Liver (tissue), 9 donors: Measurements from ENCODE around the gene ZNF547. TPM values are rescaled to one million over a fixed set of nuclear protein-coding genes. Genes with fewer than 3 reads are reported as not detected.

ENCODE experiments used
- DNase-seq: peaks from one replicate; pipeline ENCODE4 v3.0.0-alpha.2; 2017; ENCODE audit warnings: low spot score
- H3K27ac ChIP-seq, 2 donors: one replicate each; pipeline ENCODE4 v1.7.0; 2013; ENCODE audit warnings: inconsistent platforms in 2 of 2, low read length in 2 of 2, control low read depth in 1 of 2, low read depth in 1 of 2, mild to moderate bottlenecking in 1 of 2
- H3K27me3 ChIP-seq, 4 donors: one replicate each; pipeline versions ENCODE4 v1.6.1 to v1.7.0; 2013; ENCODE audit warnings: low read length in 3 of 4, inconsistent platforms in 1 of 4, mild to moderate bottlenecking in 1 of 4, moderate library complexity in 1 of 4; ENCODE audit not compliant: control insufficient read depth in 4 of 4, insufficient read depth in 4 of 4
- H3K36me3 ChIP-seq, 4 donors: one replicate each; pipeline versions ENCODE4 v1.6.1 to v1.7.0; 2013; ENCODE audit warnings: low read length in 3 of 4, mild to moderate bottlenecking in 3 of 4, low read depth in 1 of 4, moderate library complexity in 1 of 4; ENCODE audit not compliant: control insufficient read depth in 4 of 4, insufficient read depth in 3 of 4
- H3K4me1 ChIP-seq, 4 donors: one replicate each; pipeline versions ENCODE4 v1.6.1 to v1.7.0; 2013; ENCODE audit warnings: low read length in 3 of 4, mild to moderate bottlenecking in 3 of 4, moderate library complexity in 1 of 4; ENCODE audit not compliant: control insufficient read depth in 4 of 4, insufficient read depth in 4 of 4
- H3K4me3 ChIP-seq, 3 donors: one replicate each; pipeline versions ENCODE4 v1.6.1 to v1.7.0; 2013; ENCODE audit warnings: low read length in 3 of 3, control low read depth in 1 of 3, low read depth in 1 of 3, mild to moderate bottlenecking in 1 of 3
- H3K9ac ChIP-seq, 2 donors: one replicate each; pipeline ENCODE4 v1.7.0; 2013; ENCODE audit warnings: low read length in 2 of 2, mild to moderate bottlenecking in 2 of 2, moderate library complexity in 2 of 2, control low read depth in 1 of 2, low read depth in 1 of 2
- H3K9me3 ChIP-seq, 4 donors: one replicate each; pipeline versions ENCODE4 v1.6.1 to v1.7.0; 2013; ENCODE audit warnings: low read length in 3 of 4; ENCODE audit not compliant: control insufficient read depth in 4 of 4
- FOXA2 ChIP-seq: IDR thresholded peaks from 2 replicates; pipeline ENCODE4 v1.6.1; 2016; ENCODE audit warnings: antibody characterized with exemption
- GABPA ChIP-seq, 2 donors: IDR thresholded peaks in 1 of 2; conservative IDR thresholded peaks in 1 of 2; 2 replicates each; pipeline ENCODE4 v1.6.1; 2016; ENCODE audit warnings: antibody characterized with exemption in 2 of 2, mild to moderate bottlenecking in 1 of 2, moderate library complexity in 1 of 2
- HNF4A ChIP-seq, 2 donors: conservative IDR thresholded peaks; 2 replicates each; pipeline ENCODE4 v1.6.1; 2016; ENCODE audit warnings: antibody characterized with exemption in 2 of 2, mild to moderate bottlenecking in 2 of 2
- HNF4G ChIP-seq: IDR thresholded peaks from 2 replicates; pipeline ENCODE4 v1.6.1; 2016; ENCODE audit warnings: antibody characterized with exemption
- JUND ChIP-seq, 2 donors: IDR thresholded peaks; 2 replicates each; pipeline ENCODE4 v1.6.1; 2016; ENCODE audit warnings: antibody characterized with exemption in 2 of 2
- NR2F2 ChIP-seq: IDR thresholded peaks from 2 replicates; pipeline ENCODE4 v1.6.1; 2016; ENCODE audit warnings: antibody characterized with exemption
- RAD21 ChIP-seq, 2 donors: IDR thresholded peaks; 2 replicates each; pipeline ENCODE4 v1.6.1; 2016; ENCODE audit warnings: antibody characterized with exemption in 2 of 2, mild to moderate bottlenecking in 2 of 2
- RXRA ChIP-seq, 2 donors: IDR thresholded peaks; 2 replicates each; pipeline ENCODE4 v1.6.1; 2017 to 2018; ENCODE audit warnings: antibody characterized with exemption in 2 of 2, mild to moderate bottlenecking in 1 of 2
- SP1 ChIP-seq: IDR thresholded peaks from 2 replicates; pipeline ENCODE4 v1.6.1; 2018; ENCODE audit warnings: antibody characterized with exemption, mild to moderate bottlenecking
- YY1 ChIP-seq: IDR thresholded peaks from 2 replicates; pipeline ENCODE4 v1.6.1; 2016; ENCODE audit warnings: antibody characterized with exemption, mild to moderate bottlenecking
- WGBS: extraction: QIAGEN DNeasy Blood & Tissue Kit; methylation state at CpG from one replicate; pipeline ENCODE4 v1.1.7; 2013; 5-methylcytosine and 5-hydroxymethylcytosine counted together
- polyA plus RNA-seq, 2 donors: library from polyadenylated mRNA; stranded (reverse) in 1 of 2; unstranded in 1 of 2; fragments of 200-250 nt in 1 of 2; fragments of >200 nt in 1 of 2; fragmentation: Nextera tagmentation in 1 of 2; extraction: Ambion mirVana in 1 of 2; gene quantifications; one replicate each; pipeline versions ENCODE4 v1.2.1 to v1.2.3, GENCODE V29; 2013 to 2015
- total RNA-seq, 2 donors: library from RNA; depleted of rRNA; stranded (reverse); fragments of >200 nt; gene quantifications; one replicate each; pipeline ENCODE4 v1.2.3, GENCODE V29; 2014
- TF ChIP-seq, protein P1 (sequence below): IDR thresholded peaks from 2 replicates; pipeline ENCODE4 v1.6.1; 2016; ENCODE audit warnings: antibody characterized with exemption, mild to moderate bottlenecking
- TF ChIP-seq, protein P2 (sequence below): fragments of 150-350 bp; IDR thresholded peaks from 2 replicates; pipeline ENCODE4 v1.5.1; 2017; ENCODE audit warnings: improper control_type of control experiment, low read depth, low read length; ENCODE audit not compliant: missing input control
- TF ChIP-seq, protein P3 (sequence below): IDR thresholded peaks from 2 replicates; pipeline ENCODE4 v1.6.1; 2016; ENCODE audit warnings: antibody characterized with exemption
- TF ChIP-seq, protein P4 (sequence below): IDR thresholded peaks from 2 replicates; pipeline ENCODE4 v1.6.1; 2016; ENCODE audit warnings: antibody characterized with exemption
- TF ChIP-seq, protein P5 (sequence below): IDR thresholded peaks from 2 replicates; pipeline ENCODE4 v1.6.1; 2016; ENCODE audit warnings: antibody characterized with exemption
- donor health status: healthy.
- donor health status: healthy.
- donor health status: healthy.
- donor health status: healthy.
- donor health status: healthy.

Gene ZNF547
- total and polyA plus RNA-seq, 4 donors: 0.22 to 1.8 (median 1.0) TPM

DNA sequence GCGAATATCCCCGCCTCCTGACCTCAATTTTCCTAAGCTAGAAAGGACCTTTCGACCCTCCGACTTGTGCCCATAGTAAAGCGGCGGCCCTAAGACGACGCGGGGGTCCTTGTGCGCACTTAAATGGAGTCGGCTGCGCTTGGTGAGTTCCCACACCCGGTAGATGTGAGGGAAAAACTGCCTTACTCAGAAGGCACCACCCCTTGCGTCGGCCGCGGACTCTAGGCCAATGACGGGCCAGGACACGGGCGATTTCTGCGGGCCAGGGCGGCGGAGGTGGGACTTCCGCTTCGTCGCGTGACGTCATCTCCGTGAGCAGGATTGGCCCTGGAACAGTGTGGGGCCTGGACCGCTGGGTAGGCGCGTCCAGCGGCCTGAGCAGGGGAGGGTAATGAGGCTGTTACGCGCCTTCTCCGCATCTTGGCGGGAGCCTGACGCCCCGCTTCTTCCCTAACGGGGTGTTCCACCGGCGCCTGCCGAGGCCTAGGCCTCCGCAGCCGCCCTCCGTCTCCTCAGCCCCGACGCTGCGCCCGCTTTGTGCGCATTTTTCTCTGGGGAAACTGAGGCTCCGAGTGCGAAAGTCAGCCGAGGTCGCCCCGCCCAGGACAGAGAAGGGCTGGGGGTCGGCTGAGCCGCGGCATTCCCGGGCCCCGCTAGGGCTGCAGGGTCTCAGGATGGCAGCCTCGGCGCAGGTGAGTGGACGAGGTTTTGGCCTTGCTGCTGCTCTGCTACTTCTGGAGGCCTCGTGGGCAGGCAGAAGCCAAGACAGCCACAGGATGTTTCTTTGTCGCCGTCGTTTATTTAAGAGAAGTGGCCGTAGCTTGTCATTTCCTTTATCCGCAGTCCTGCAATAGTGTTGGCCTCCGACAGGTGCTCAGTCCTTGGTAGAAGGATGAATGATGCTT, 42.9 kb upstream of the ZNF547 start, which contains the start of gene ZNF543:
Gene ZNF543, plus strand, starts transcription at position 293 of the 905 bp plus-strand sequence. Its CDS starts 382 bp downstream, at position 675.
- 2% methylated on average over 71 of the region's 71 CpGs for WGBS
- Histone ChIP-seq H3K36me3 (peaks cover 6 to 21% (median 20%) of the 10 kb centered on the region in 4 donors), H3K9me3 (peaks cover 3 to 25% (median 19%) of the 10 kb centered on the region in 4 donors), H3K4me3 (peak within 1 kb of the TSS; percentile 64 to 90 (median 66)), H3K27me3 (no peaks in the 10 kb centered on the region), H3K9ac (peak within 1 kb of the TSS; percentile 19 to 81), H3K4me1 (peaks cover 2 to 18% (median 13%) of the 10 kb centered on the region in 4 donors), H3K27ac (peak within 1 kb of the TSS; percentile 50 to 72)
- peak; percentile 97 for DNase-seq
- TF ChIP-seq GABPA (IDR thresholded peaks at IDR 0.05 in 1 of 2, conservative IDR thresholded peaks at IDR 0.05 in 1 of 2) (peak; percentile 82 to 97), SP1 (peak; percentile 46), YY1 (peak; percentile 48), HNF4A (conservative IDR thresholded peaks at IDR 0.05) (no peak), HNF4G (no peak), NR2F2 (no peak), JUND (IDR thresholded peaks at IDR 0.05) (peak in 1 of 2 donors; percentile 30), RAD21 (IDR thresholded peaks at IDR 0.05) (no peak), RXRA (IDR thresholded peaks at IDR 0.05) (no peak), FOXA2 (no peak)
- TF ChIP-seq, protein P1, sequence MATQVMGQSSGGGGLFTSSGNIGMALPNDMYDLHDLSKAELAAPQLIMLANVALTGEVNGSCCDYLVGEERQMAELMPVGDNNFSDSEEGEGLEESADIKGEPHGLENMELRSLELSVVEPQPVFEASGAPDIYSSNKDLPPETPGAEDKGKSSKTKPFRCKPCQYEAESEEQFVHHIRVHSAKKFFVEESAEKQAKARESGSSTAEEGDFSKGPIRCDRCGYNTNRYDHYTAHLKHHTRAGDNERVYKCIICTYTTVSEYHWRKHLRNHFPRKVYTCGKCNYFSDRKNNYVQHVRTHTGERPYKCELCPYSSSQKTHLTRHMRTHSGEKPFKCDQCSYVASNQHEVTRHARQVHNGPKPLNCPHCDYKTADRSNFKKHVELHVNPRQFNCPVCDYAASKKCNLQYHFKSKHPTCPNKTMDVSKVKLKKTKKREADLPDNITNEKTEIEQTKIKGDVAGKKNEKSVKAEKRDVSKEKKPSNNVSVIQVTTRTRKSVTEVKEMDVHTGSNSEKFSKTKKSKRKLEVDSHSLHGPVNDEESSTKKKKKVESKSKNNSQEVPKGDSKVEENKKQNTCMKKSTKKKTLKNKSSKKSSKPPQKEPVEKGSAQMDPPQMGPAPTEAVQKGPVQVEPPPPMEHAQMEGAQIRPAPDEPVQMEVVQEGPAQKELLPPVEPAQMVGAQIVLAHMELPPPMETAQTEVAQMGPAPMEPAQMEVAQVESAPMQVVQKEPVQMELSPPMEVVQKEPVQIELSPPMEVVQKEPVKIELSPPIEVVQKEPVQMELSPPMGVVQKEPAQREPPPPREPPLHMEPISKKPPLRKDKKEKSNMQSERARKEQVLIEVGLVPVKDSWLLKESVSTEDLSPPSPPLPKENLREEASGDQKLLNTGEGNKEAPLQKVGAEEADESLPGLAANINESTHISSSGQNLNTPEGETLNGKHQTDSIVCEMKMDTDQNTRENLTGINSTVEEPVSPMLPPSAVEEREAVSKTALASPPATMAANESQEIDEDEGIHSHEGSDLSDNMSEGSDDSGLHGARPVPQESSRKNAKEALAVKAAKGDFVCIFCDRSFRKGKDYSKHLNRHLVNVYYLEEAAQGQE: no peak
- TF ChIP-seq, protein P2, sequence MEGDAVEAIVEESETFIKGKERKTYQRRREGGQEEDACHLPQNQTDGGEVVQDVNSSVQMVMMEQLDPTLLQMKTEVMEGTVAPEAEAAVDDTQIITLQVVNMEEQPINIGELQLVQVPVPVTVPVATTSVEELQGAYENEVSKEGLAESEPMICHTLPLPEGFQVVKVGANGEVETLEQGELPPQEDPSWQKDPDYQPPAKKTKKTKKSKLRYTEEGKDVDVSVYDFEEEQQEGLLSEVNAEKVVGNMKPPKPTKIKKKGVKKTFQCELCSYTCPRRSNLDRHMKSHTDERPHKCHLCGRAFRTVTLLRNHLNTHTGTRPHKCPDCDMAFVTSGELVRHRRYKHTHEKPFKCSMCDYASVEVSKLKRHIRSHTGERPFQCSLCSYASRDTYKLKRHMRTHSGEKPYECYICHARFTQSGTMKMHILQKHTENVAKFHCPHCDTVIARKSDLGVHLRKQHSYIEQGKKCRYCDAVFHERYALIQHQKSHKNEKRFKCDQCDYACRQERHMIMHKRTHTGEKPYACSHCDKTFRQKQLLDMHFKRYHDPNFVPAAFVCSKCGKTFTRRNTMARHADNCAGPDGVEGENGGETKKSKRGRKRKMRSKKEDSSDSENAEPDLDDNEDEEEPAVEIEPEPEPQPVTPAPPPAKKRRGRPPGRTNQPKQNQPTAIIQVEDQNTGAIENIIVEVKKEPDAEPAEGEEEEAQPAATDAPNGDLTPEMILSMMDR: no peak
- TF ChIP-seq, protein P3, sequence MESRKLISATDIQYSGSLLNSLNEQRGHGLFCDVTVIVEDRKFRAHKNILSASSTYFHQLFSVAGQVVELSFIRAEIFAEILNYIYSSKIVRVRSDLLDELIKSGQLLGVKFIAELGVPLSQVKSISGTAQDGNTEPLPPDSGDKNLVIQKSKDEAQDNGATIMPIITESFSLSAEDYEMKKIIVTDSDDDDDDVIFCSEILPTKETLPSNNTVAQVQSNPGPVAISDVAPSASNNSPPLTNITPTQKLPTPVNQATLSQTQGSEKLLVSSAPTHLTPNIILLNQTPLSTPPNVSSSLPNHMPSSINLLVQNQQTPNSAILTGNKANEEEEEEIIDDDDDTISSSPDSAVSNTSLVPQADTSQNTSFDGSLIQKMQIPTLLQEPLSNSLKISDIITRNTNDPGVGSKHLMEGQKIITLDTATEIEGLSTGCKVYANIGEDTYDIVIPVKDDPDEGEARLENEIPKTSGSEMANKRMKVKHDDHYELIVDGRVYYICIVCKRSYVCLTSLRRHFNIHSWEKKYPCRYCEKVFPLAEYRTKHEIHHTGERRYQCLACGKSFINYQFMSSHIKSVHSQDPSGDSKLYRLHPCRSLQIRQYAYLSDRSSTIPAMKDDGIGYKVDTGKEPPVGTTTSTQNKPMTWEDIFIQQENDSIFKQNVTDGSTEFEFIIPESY: no peak
- TF ChIP-seq, protein P4, sequence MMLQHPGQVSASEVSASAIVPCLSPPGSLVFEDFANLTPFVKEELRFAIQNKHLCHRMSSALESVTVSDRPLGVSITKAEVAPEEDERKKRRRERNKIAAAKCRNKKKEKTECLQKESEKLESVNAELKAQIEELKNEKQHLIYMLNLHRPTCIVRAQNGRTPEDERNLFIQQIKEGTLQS: no peak
- TF ChIP-seq, protein P5, sequence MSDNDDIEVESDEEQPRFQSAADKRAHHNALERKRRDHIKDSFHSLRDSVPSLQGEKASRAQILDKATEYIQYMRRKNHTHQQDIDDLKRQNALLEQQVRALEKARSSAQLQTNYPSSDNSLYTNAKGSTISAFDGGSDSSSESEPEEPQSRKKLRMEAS: peak; percentile 14
